K562 (cell line): ENCODE measurements around the gene FOXR2. TPM values are rescaled to one million over a fixed set of nuclear protein-coding genes. Genes with fewer than 3 reads are reported as not detected.

Experiments used
- ATAC-seq: fragments of 200-7000 bp; cut with Tn5 transposase; 3 replicates; pipeline ENCODE4 v1.9.1; 2020; ENCODE audit warnings: moderate library complexity
- BruUV-seq: library from RNA; stranded (reverse); fragments of 400-500 nt; replicated peaks from 2 replicates; lab custom pipeline; 2021; lab: Mats Ljungman, UMichigan
- CTCF ChIA-PET: fragments of 300-600 bp; formaldehyde crosslinking; extraction: SDS; loops from one replicate; lab custom pipeline; 2021; ENCODE audit warnings: low intra/inter-chr PET ratio; lab: Yijun Ruan, JAX
- POLR2A ChIA-PET: fragments of 300-600, 350-650 bp; sonication (Branson Sonifier 250); formaldehyde crosslinking; extraction: SDS; loops from one replicate; lab custom pipeline; 2021; ENCODE audit warnings: antibody characterized with exemption, inconsistent platforms; lab: Yijun Ruan, JAX
- DNase-seq, 4 experiments: peaks; one replicate each; pipeline versions ENCODE4 v3.0.0 to v3.0.0-alpha.2; 2011 to 2018; ENCODE audit warnings: low spot score in 3 of 4, mixed read lengths in 3 of 4; ENCODE audit errors: extremely low read depth in 1 of 4
- FAIRE-seq: peaks from 2 replicates; lab custom pipeline; 2011; peaks lifted over from hg19 to GRCh38; lab: Jason Lieb, UNC
- H2AFZ ChIP-seq: 2 replicates; pipeline ENCODE4 v1.6.0; 2011; ENCODE audit warnings: low read depth, low read length, control low read depth, inconsistent platforms
- H3K27ac ChIP-seq: fragments of 200-600 bp; 3 replicates; pipeline ENCODE4 v1.8.0; 2011; ENCODE audit warnings: low read depth, mild to moderate bottlenecking, control low read depth, inconsistent platforms, low read length, moderate library complexity, mixed read lengths; ENCODE audit errors: extremely low read depth
- H3K27me3 ChIP-seq, 2 experiments: fragments of 300-600 bp in 1 of 2; 2 replicates in 1 of 2; 3 replicates in 1 of 2; pipeline versions ENCODE4 v1.6.0 to v1.8.0; 2011; ENCODE audit warnings: inconsistent platforms in 2 of 2, low read length in 2 of 2, mild to moderate bottlenecking in 1 of 2, mixed read lengths in 1 of 2, moderate library complexity in 1 of 2; ENCODE audit not compliant: control insufficient read depth in 2 of 2, insufficient read depth in 2 of 2
- H3K36me3 ChIP-seq: fragments of 300-600 bp; 3 replicates; pipeline ENCODE4 v1.8.0; 2011; ENCODE audit warnings: mild to moderate bottlenecking, low read length, inconsistent platforms; ENCODE audit not compliant: control insufficient read depth, insufficient read depth
- H3K4me1 ChIP-seq, 2 experiments: fragments of 200-600 bp in 1 of 2; replicated peaks in 1 of 2; 2 replicates in 1 of 2; 3 replicates in 1 of 2; pipeline versions ENCODE4 v1.5.1 to v1.8.0; 2011; ENCODE audit warnings: inconsistent platforms in 2 of 2, low read length in 2 of 2, mild to moderate bottlenecking in 1 of 2, mixed read lengths in 1 of 2, moderate library complexity in 1 of 2; ENCODE audit not compliant: control insufficient read depth in 2 of 2, insufficient read depth in 2 of 2
- H3K4me2 ChIP-seq: 2 replicates; pipeline ENCODE4 v1.6.1; 2011; ENCODE audit warnings: low read length, control low read depth, inconsistent platforms, mixed read lengths; ENCODE audit not compliant: insufficient read depth
- H3K4me3 ChIP-seq: fragments of 200-600 bp; sonication (generic), shearing (Covaris generic); 2 replicates; pipeline ENCODE4 v1.5.1; 2016; ENCODE audit warnings: control low read depth, inconsistent platforms
- H3K79me2 ChIP-seq: fragments of 200-600 bp; 3 replicates; pipeline ENCODE4 v1.8.0; 2011; ENCODE audit warnings: low read length, inconsistent platforms; ENCODE audit not compliant: control insufficient read depth, insufficient read depth
- H3K9ac ChIP-seq, 2 experiments: 2 replicates each; pipeline versions ENCODE4 v1.6.0 to v1.6.1; 2011; ENCODE audit warnings: low read depth in 2 of 2, low read length in 2 of 2, control low read depth in 1 of 2, inconsistent platforms in 1 of 2, mild to moderate bottlenecking in 1 of 2, mixed read lengths in 1 of 2; ENCODE audit not compliant: insufficient read depth in 1 of 2
- H3K9me1 ChIP-seq: one replicate; pipeline ENCODE4 v1.6.0; 2011; ENCODE audit warnings: inconsistent platforms, mild to moderate bottlenecking, low read length, moderate library complexity; ENCODE audit not compliant: control insufficient read depth, insufficient read depth
- H3K9me3 ChIP-seq: replicated peaks from 2 replicates; pipeline ENCODE4 v1.5.1; 2011; ENCODE audit warnings: low read depth, low read length, inconsistent platforms; ENCODE audit not compliant: control insufficient read depth, insufficient read depth
- H4K20me1 ChIP-seq: replicated peaks from 2 replicates; pipeline ENCODE4 v1.6.1; 2011; ENCODE audit warnings: low read length, inconsistent platforms, mixed read lengths; ENCODE audit not compliant: control insufficient read depth, insufficient read depth
- ARID3B ChIP-seq: fragments of 250-450 bp; sonication (Bioruptor Pico); IDR thresholded peaks from 2 replicates; pipeline ENCODE4 v1.4.0; 2020; ENCODE audit warnings: borderline replicate concordance
- DIDO1 ChIP-seq: fragments of 450-650 bp; IDR thresholded peaks from 2 replicates; pipeline ENCODE4 v1.6.1; 2016; ENCODE audit warnings: low read depth, missing biosample characterization, missing genetic modification characterization
- ELF1 ChIP-seq: fragments of 200-800 bp; sonication (Bioruptor generic); IDR thresholded peaks from 2 replicates; pipeline ENCODE4 v1.6.1; 2016; ENCODE audit warnings: missing genetic modification characterization, missing compliant biosample characterization
- GATAD2B ChIP-seq: fragments of 450-650 bp; IDR thresholded peaks from 2 replicates; pipeline ENCODE4 v1.6.1; 2017; ENCODE audit warnings: mild to moderate bottlenecking, borderline replicate concordance
- NBN ChIP-seq: fragments of 450-650 bp; IDR thresholded peaks from 2 replicates; pipeline ENCODE4 v1.6.1; 2016; ENCODE audit warnings: low read depth, mild to moderate bottlenecking
- NFIC ChIP-seq: fragments of 450-650 bp; IDR thresholded peaks from 2 replicates; pipeline ENCODE4 v1.6.1; 2017; ENCODE audit warnings: mild to moderate bottlenecking, inconsistent platforms
- NFIX ChIP-seq: fragments of 250-450 bp; sonication (Bioruptor Pico); IDR thresholded peaks from 2 replicates; pipeline ENCODE4 v1.4.0; 2020; ENCODE audit warnings: low read depth, mild to moderate bottlenecking, moderate library complexity
- SIX5 ChIP-seq, 2 experiments: IDR thresholded peaks; 2 replicates each; pipeline ENCODE4 v1.6.1; 2011; ENCODE audit warnings: low read length in 2 of 2, borderline replicate concordance in 1 of 2, low read depth in 1 of 2, mild to moderate bottlenecking in 1 of 2, moderate library complexity in 1 of 2; ENCODE audit not compliant: insufficient read depth in 1 of 2
- ZNF324 ChIP-seq: fragments of 250-450 bp; sonication (Bioruptor Pico); IDR thresholded peaks from 2 replicates; pipeline ENCODE4 v1.4.0; 2020; ENCODE audit warnings: mild to moderate bottlenecking
- ZNF584 ChIP-seq: fragments of 200-800 bp; sonication (Bioruptor generic); IDR thresholded peaks from 2 replicates; pipeline ENCODE4 v1.6.1; 2016; ENCODE audit warnings: low read depth, mild to moderate bottlenecking, missing genetic modification characterization, missing compliant biosample characterization
- in situ Hi-C: fragments of 300-500 bp; cut with MboI; formaldehyde crosslinking; loops from 4 replicates; pipeline ENCODE4 v1.15.0; 2018; ENCODE audit warnings: inconsistent platforms, mixed read lengths
- intact Hi-C: fragments of 100-400 bp; cut with micrococcal nuclease; formaldehyde crosslinking; loops from 2 replicates; pipeline ENCODE4 v1.14.2; 2022
- polyA plus RNA-seq, 8 experiments: library from polyadenylated mRNA; depleted of rRNA in 4 of 8; stranded (reverse) in 5 of 8; unstranded in 3 of 8; fragments of >200 nt; fragmentation: Nextera tagmentation in 2 of 8; fragmentation: Illumina TruSeq in 1 of 8; extraction: Ambion mirVana in 2 of 8; extraction: Trizol in 1 of 8; gene quantifications; 2 replicates each; pipeline versions ENCODE4 v1.2.1 to v1.2.3, GENCODE V29; 2011 to 2014; ENCODE audit warnings: inconsistent platforms in 1 of 8, missing spikeins in 1 of 8
- total RNA-seq, 7 experiments: library from RNA; depleted of rRNA in 6 of 7; stranded (reverse); fragments of >200 nt in 6 of 7; fragmentation: Illumina TruSeq in 2 of 7; extraction: Trizol in 2 of 7; gene quantifications; 2 replicates each; pipeline versions ENCODE4 v1.2.1 to v1.2.3, GENCODE V29; 2011 to 2021; ENCODE audit warnings: low replicate concordance in 1 of 7
- TF ChIP-seq, protein P1 (sequence below): fragments of 450-650 bp; IDR thresholded peaks from 2 replicates; pipeline ENCODE4 v1.6.1; 2016; ENCODE audit warnings: antibody characterized with exemption

The FOXR2 gene
- total and polyA plus RNA-seq, 9 of the 15 experiments (the other 6 are each of a cell fraction or from before 2014, with no cell fraction given): 0.03 to 0.40 (median 0.25) TPM; not detected in 2

- TF ChIP-seq ARID3B (CRISPR knock-in tag) (no peak), GATAD2B (no peak), DIDO1 (tag) (no peak), ZNF324 (CRISPR knock-in tag) (no peak), NBN (no peak), SIX5 (IDR thresholded peaks at IDR 0.05; ENCODE audit: borderline replicate concordance in 1 of 2, insufficient read depth in 1 of 2, low read depth in 1 of 2, low read length in 2 of 2) (no peak), ELF1 (tag) (no peak)
- TF ChIP-seq, protein P1, sequence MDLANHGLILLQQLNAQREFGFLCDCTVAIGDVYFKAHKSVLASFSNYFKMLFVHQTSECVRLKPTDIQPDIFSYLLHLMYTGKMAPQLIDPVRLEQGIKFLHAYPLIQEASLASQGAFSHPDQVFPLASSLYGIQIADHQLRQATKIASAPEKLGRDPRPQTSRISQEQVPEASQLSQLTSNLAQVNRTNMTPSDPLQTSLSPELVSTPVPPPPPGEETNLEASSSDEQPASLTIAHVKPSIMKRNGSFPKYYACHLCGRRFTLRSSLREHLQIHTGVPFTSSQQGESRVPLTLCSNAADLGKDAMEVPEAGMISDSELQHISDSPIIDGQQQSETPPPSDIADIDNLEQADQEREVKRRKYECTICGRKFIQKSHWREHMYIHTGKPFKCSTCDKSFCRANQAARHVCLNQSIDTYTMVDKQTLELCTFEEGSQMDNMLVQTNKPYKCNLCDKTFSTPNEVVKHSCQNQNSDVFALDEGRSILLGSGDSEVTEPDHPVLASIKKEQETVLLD: no peak
Measured at GRCh38 chrX:55623100-55623499, at the start of gene FOXR2 (continued).

- no peak overlapping the region for H3K27ac ChIP-seq
- no peaks in the 10 kb centered on the region for H3K79me2 ChIP-seq
- no peaks in the 10 kb centered on the region for H4K20me1 ChIP-seq
- ChIA-PET CTCF (no interaction called here), POLR2A (no interaction called here)
- FAIRE-seq (no peak), DNase-seq (no peak), ATAC-seq (no peak)
- no peak overlapping the region for H3K9ac ChIP-seq
- no peak overlapping the region for H3K4me3 ChIP-seq
- intact Hi-C loops: no loop called here
- no peaks in the 10 kb centered on the region for H3K9me1 ChIP-seq
- TF ChIP-seq NFIC: peak; percentile 89
- peak; percentile 87 for TF ChIP-seq NFIX (CRISPR knock-in tag)
- TF ChIP-seq ZNF584 (CRISPR knock-in tag): no peak
- in situ Hi-C loops: no loop called here
- no peaks in the 10 kb centered on the region for H3K9me3 ChIP-seq
- H3K36me3 ChIP-seq: no peaks in the 10 kb centered on the region
- H3K4me2 ChIP-seq: no peak overlapping the region
- H2AFZ ChIP-seq: no peak overlapping the region
- H3K27me3 ChIP-seq: no peaks in the 10 kb centered on the region
- no peaks in the 10 kb centered on the region for H3K4me1 ChIP-seq
- no TSS peak for BruUV-seq
Measured at GRCh38 chrX:55579115-55579514, 44.1 kb upstream of the FOXR2 start.
